Fibroblast of the conjunctiva (primary cell): Measurements from ENCODE around the gene HOXC11.

Experiments used
- DNase-seq: peaks from one replicate; pipeline ENCODE4 v3.0.0-alpha.2; 2010; ENCODE audit warnings: low read depth

The HOXC11 gene

GRCh38 chr12:53942467-53942997 lies 30.4 kb upstream of the HOXC11 start:
- DNase-seq = no peak

GRCh38 chr12:53944209-53944608 lies 28.7 kb upstream of the HOXC11 start:
- DNase-seq = no peak

GRCh38 chr12:53944907-53945847 lies 27.7 kb upstream of the HOXC11 start:
- DNase-seq = no peak

- DNase-seq = no peak
Measured at GRCh38 chr12:53947743-53948142, 25.2 kb upstream of the HOXC11 start.

- DNase-seq = no peak
Measured at GRCh38 chr12:53948650-53949593, 24.0 kb upstream of the HOXC11 start.

- no peak for DNase-seq
Measured at GRCh38 chr12:53949631-53950436, 23.1 kb upstream of the HOXC11 start.

- no peak for DNase-seq
Measured at GRCh38 chr12:53950437-53950773, 22.5 kb upstream of the HOXC11 start.

- no peak for DNase-seq
Measured at GRCh38 chr12:53950789-53951576, 21.9 kb upstream of the HOXC11 start.

GRCh38 chr12:53951577-53952334 lies 21.2 kb upstream of the HOXC11 start:
- DNase-seq = no peak

- no peak for DNase-seq
Measured at GRCh38 chr12:53952335-53952694, 20.6 kb upstream of the HOXC11 start.

GRCh38 chr12:53952871-53953734 lies 19.8 kb upstream of the HOXC11 start:
- no peak for DNase-seq

- no peak for DNase-seq
Measured at GRCh38 chr12:53953831-53954693, 18.9 kb upstream of the HOXC11 start.

GRCh38 chr12:53954694-53955035 lies 18.3 kb upstream of the HOXC11 start, which contains the start of gene HOXC12:
Gene HOXC12, plus strand, starts transcription at chr12:53954903. Its CDS starts 27 bp downstream, at chr12:53954930.
- DNase-seq = no peak

GRCh38 chr12:53955036-53955775 lies 17.7 kb upstream of the HOXC11 start:
- DNase-seq = no peak

GRCh38 chr12:53955776-53956250 lies 17.1 kb upstream of the HOXC11 start:
- DNase-seq = no peak

- no peak for DNase-seq
Measured at GRCh38 chr12:53956251-53956887, 16.6 kb upstream of the HOXC11 start.
